GM21381 (cell line): Measurements from ENCODE around the gene SLC25A27.

Experiments
- ATAC-seq: cut with Tn5 transposase; IDR thresholded peaks from one replicate; pipeline ENCODE4 v1.9.1; 2021; ENCODE audit warnings: mild to moderate bottlenecking, moderate library complexity; ENCODE audit not compliant: unreplicated experiment

Gene SLC25A27

DNA sequence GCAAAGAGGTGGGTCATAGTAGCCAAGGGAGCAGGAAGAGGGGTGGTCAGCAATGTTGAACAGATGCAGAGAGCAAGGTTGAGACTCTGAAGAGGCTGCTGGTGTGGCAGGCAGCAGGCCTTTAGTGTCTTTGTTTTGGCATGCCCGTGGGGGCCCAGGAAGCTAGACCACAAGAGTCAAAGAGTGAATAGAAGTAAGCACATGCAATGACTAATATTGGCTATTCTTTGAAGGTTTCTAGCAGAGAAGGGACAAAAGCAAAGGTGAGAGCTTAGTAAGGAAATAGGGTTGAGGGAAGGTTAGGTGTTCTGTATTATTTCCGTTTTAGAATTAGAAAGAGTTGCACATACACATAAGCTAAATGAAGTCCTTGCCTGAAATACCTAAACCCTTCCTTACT lies 53.7 kb downstream of the SLC25A27 start:
- peak; percentile 61 for ATAC-seq

DNA sequence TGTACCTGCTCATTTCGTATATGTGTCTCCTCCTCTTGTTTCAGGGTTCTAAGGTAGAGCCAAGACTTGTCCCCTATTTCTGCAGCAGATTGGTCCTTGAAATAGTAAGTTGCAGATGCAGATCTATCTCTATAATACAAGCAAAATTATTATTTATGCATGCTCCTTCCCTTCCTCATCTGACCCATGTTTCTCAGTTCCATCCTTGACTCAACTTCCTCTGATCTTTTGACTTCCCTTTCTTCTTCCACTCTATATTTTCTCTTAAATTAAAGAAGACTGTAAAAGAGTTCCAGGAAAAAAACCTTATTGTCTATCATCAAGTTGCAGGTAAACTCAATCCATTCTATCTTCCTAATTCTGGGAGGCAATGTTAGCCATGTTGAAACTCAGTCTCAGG lies 58.7 kb downstream of the SLC25A27 start:
- ATAC-seq = no peak

DNA sequence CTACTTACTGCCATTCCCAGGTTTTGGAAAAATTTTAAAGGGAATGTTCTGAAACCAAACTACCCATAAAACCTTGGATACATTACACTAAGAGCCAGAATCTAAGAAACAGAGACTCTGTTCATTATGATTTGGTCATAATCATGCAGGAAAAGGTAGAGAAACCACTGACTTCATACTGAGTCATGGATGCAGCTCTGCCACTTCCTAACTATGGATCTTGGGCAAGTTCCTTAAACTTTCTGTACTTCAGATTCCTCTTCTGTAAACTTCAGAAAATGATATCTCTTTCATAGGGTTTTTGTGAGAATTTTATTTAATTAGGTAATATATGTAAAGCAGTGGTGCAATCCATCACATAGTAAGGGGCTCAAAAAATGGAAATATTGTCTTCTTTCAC lies 62.4 kb downstream of the SLC25A27 start:
- ATAC-seq = no peak

DNA sequence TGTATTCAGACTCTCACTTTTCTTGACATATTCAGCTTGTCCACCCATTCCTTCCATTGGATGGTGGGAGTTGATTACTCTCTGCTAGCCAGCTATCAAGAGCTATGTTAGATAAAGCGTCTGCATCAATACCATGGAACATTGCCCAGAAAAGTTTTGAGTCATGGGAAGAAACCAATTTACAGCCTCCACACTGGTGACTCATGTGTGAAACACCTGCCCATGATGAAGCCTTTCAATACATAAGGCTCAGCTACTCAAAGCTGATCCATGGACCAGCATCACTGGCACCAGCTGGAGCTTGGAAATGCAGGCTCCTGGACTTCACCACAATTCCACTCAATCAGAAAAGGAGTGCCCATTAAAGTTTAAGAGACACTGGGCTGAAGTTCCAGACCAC lies 66.3 kb downstream of the SLC25A27 start:
- ATAC-seq = no peak

DNA sequence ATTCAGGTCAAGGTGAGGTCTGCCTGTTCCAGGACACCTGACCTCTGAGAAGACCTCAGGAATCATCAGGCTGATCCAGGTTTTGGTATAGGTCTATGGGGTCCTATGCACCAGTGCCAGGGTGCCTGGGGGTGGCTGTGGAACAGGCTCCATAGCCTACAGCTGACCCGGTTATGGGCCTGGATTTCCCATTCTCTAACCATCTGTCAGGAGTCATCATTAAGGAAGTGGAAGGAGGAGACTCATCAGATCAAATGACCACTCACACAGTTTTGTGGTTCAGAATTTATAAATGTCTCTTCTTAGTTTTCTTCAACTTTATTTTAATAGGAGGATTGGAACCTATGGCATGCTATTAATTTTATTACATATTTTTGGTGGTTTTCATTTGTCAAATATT lies 67.6 kb downstream of the SLC25A27 start:
- no peak for ATAC-seq
